Stimulated activated CD8-positive, alpha-beta memory T cell treated with anti-CD3 and anti-CD28 coated beads, Interleukin-15, amount 100 ng/mL, for 1 hour (primary cell): ENCODE measurements around the gene NELFB.

Source experiments
- DNase-seq: peaks from one replicate; pipeline ENCODE4 v3.0.0-alpha.2; 2020; ENCODE audit warnings: low read depth

NELFB gene

GRCh38 chr9:137281345-137282116 lies 26.4 kb downstream of the NELFB start:
- no peak for DNase-seq

- no peak for DNase-seq
Measured at GRCh38 chr9:137286975-137287383, 31.9 kb downstream of the NELFB start.

GRCh38 chr9:137293094-137293481 lies 38.0 kb downstream of the NELFB start:
- DNase-seq, result no peak

- no peak for DNase-seq
Measured at GRCh38 chr9:137293482-137294090, 38.5 kb downstream of the NELFB start.

GRCh38 chr9:137294091-137294680 lies 39.1 kb downstream of the NELFB start:
- no peak for DNase-seq

- DNase-seq, result no peak
Measured at GRCh38 chr9:137294681-137295237, 39.6 kb downstream of the NELFB start.

GRCh38 chr9:137295238-137295811 lies 40.2 kb downstream of the NELFB start:
- no peak for DNase-seq

GRCh38 chr9:137295849-137296669 lies 40.9 kb downstream of the NELFB start:
- DNase-seq, result no peak

- no peak for DNase-seq
Measured at GRCh38 chr9:137296670-137297664, 41.8 kb downstream of the NELFB start.

GRCh38 chr9:137297966-137298365 lies 42.8 kb downstream of the NELFB start:
- no peak for DNase-seq

GRCh38 chr9:137298401-137299202 lies 43.5 kb downstream of the NELFB start:
- no peak for DNase-seq

GRCh38 chr9:137299203-137299565 lies 44.1 kb downstream of the NELFB start:
- DNase-seq, result no peak

- no peak for DNase-seq
Measured at GRCh38 chr9:137299938-137300337, 44.8 kb downstream of the NELFB start.

GRCh38 chr9:137300567-137301080 lies 45.5 kb downstream of the NELFB start:
- no peak for DNase-seq

GRCh38 chr9:137301081-137301947 lies 46.2 kb downstream of the NELFB start:
- DNase-seq, result no peak

GRCh38 chr9:137302118-137302448 lies 47.0 kb downstream of the NELFB start, which contains the start of gene NRARP:
Gene NRARP (minus strand): TSS chr9:137302271. CDS start chr9:137301928, 343 bp downstream.
- peak; percentile 75 for DNase-seq

- no peak for DNase-seq
Measured at GRCh38 chr9:137302449-137303150, 47.5 kb downstream of the NELFB start.
